B cell (primary cell): ENCODE measurements around the gene CCL19. TPM values are rescaled to one million over a fixed set of nuclear protein-coding genes. Genes with fewer than 3 reads are reported as not detected.

ENCODE experiments used
- ATAC-seq: fragments of 200-7000 bp; cut with Tn5 transposase; one replicate; pipeline ENCODE4 v1.10.0; 2021; ENCODE audit warnings: low read depth, mild to moderate bottlenecking, moderate number of reproducible peaks, moderate library complexity
- CTCF ChIA-PET: fragments of 350-600 bp; sonication (Branson Sonifier 250); formaldehyde crosslinking; loops from one replicate; lab custom pipeline; 2021; ENCODE audit warnings: antibody characterized with exemption, inconsistent platforms; lab: Charles Lee
- POLR2A ChIA-PET: fragments of 350-600 bp; sonication (Branson Sonifier 250); formaldehyde crosslinking; loops from one replicate; lab custom pipeline; 2021; ENCODE audit warnings: antibody characterized with exemption; lab: Charles Lee
- DNase-seq: peaks from one replicate; pipeline ENCODE4 v3.0.0; 2013
- H2AFZ ChIP-seq: 2 replicates; pipeline ENCODE4 v1.6.1; 2012; ENCODE audit warnings: mild to moderate bottlenecking, low read depth, low read length; ENCODE audit not compliant: insufficient read depth, poor library complexity, severe bottlenecking
- H3K27ac ChIP-seq, 2 donors: 1 replicate in 1 of 2; 2 replicates in 1 of 2; pipeline ENCODE4 v1.5.1; 2012 to 2013; ENCODE audit warnings: low read length in 2 of 2, mild to moderate bottlenecking in 2 of 2, moderate library complexity in 1 of 2
- H3K27me3 ChIP-seq, 4 experiments: fragments of 200-600 bp in 1 of 4; sonication (generic) in 1 of 4; replicated peaks in 1 of 4; 1 replicate in 2 of 4; 2 replicates in 2 of 4; pipeline versions ENCODE4 v1.6.1 to v1.7.0; 2013 to 2016; ENCODE audit warnings: low read length in 3 of 4, mild to moderate bottlenecking in 2 of 4, mixed read lengths in 1 of 4, moderate library complexity in 1 of 4; ENCODE audit not compliant: insufficient read depth in 4 of 4, control insufficient read depth in 3 of 4; ENCODE audit errors: control extremely low read depth in 1 of 4
- H3K36me3 ChIP-seq, 2 experiments: replicated peaks in 1 of 2; 1 replicate in 1 of 2; 2 replicates in 1 of 2; pipeline versions ENCODE4 v1.6.1 to v1.7.1; 2013; ENCODE audit warnings: low read length in 1 of 2; ENCODE audit not compliant: insufficient read depth in 2 of 2, control insufficient read depth in 1 of 2; ENCODE audit errors: control extremely low read depth in 1 of 2, extremely low read depth in 1 of 2
- H3K4me1 ChIP-seq, 2 donors: fragments of 200-600 bp in 1 of 2; sonication (generic) in 1 of 2; 1 replicate in 1 of 2; 2 replicates in 1 of 2; pipeline versions ENCODE4 v1.5.1 to v1.6.1; 2013 to 2017; ENCODE audit warnings: low read length in 2 of 2; ENCODE audit not compliant: control insufficient read depth in 2 of 2, insufficient read depth in 2 of 2
- H3K4me2 ChIP-seq: replicated peaks from 2 replicates; pipeline ENCODE3; 2012; ENCODE audit warnings: mild to moderate bottlenecking, low read depth, low read length; ENCODE audit not compliant: poor library complexity, severe bottlenecking
- H3K4me3 ChIP-seq, 5 experiments: fragments of 200-600 bp in 1 of 5; sonication (generic) in 1 of 5; 1 replicate in 3 of 5; 2 replicates in 2 of 5; pipeline versions ENCODE4 v1.5.1 to v1.7.0; 2011 to 2016; ENCODE audit warnings: low read length in 4 of 5, mild to moderate bottlenecking in 4 of 5, low read depth in 2 of 5, control low read depth in 1 of 5, moderate library complexity in 1 of 5; ENCODE audit not compliant: insufficient read depth in 1 of 5; ENCODE audit errors: control extremely low read depth in 1 of 5, extremely low read depth in 1 of 5
- H3K79me2 ChIP-seq: fragments of 200-600 bp; sonication (generic); one replicate; pipeline ENCODE4 v1.6.0; 2016; ENCODE audit warnings: low read length; ENCODE audit not compliant: control insufficient read depth, insufficient read depth
- H3K9ac ChIP-seq: fragments of 200-600 bp; sonication (generic); 2 replicates; pipeline ENCODE4 v1.6.1; 2017; ENCODE audit warnings: mild to moderate bottlenecking, low read length, moderate library complexity
- H3K9me3 ChIP-seq, 3 donors: one replicate each; pipeline versions ENCODE4 v1.6.1 to v1.7.1; 2013; ENCODE audit warnings: low read length in 2 of 3; ENCODE audit not compliant: control insufficient read depth in 2 of 3, insufficient read depth in 1 of 3; ENCODE audit errors: control extremely low read depth in 1 of 3
- H4K20me1 ChIP-seq: 2 replicates; pipeline ENCODE4 v1.6.0; 2012; ENCODE audit warnings: mild to moderate bottlenecking, low read length; ENCODE audit not compliant: insufficient read depth, control insufficient read depth, poor library complexity, severe bottlenecking
- H3K27ac Mint-ChIP-seq: one replicate; pipeline ENCODE4 v1.8.0; 2021; ENCODE audit warnings: mixed read lengths
- H3K27me3 Mint-ChIP-seq: one replicate; pipeline ENCODE4 v1.8.0; 2021; ENCODE audit warnings: mixed read lengths
- H3K4me1 Mint-ChIP-seq: one replicate; pipeline ENCODE4 v1.8.0; 2021; ENCODE audit warnings: mixed read lengths
- H3K4me3 Mint-ChIP-seq: one replicate; pipeline ENCODE4 v1.8.0; 2021; ENCODE audit warnings: mixed read lengths
- H3K9me3 Mint-ChIP-seq: one replicate; pipeline ENCODE4 v1.8.0; 2022; ENCODE audit warnings: mixed read lengths; ENCODE audit not compliant: insufficient read depth
- CTCF ChIP-seq: fragments of 200-600 bp; IDR thresholded peaks from one replicate; pipeline ENCODE4 v1.8.0; 2022; ENCODE audit warnings: antibody characterized with exemption, mild to moderate bottlenecking
- EZH2 ChIP-seq: IDR thresholded peaks from 2 replicates; pipeline ENCODE4 v1.6.1; 2012; ENCODE audit warnings: borderline replicate concordance, low read depth, mild to moderate bottlenecking, moderate library complexity, low read length; ENCODE audit not compliant: insufficient read depth, poor library complexity, severe bottlenecking
- WGBS: methylation state at CpG from one replicate; pipeline ENCODE4 v1.1.5; 2013; ENCODE audit warnings: missing lambda C conversion rate; ENCODE audit not compliant: insufficient coverage; 5-methylcytosine and 5-hydroxymethylcytosine counted together
- intact Hi-C: fragments of 100-400 bp; cut with micrococcal nuclease; formaldehyde crosslinking; loops from one replicate; pipeline ENCODE4 v1.10.0; 2022
- polyA plus RNA-seq: library from polyadenylated mRNA; depleted of rRNA; stranded (reverse); fragments of >200 nt; gene quantifications from 2 replicates; pipeline ENCODE4 v1.2.3, GENCODE V29; 2012
- total RNA-seq, 2 donors: library from RNA; stranded (reverse); fragments of 120-200 nt in 1 of 2; gene quantifications; 1 replicate in 1 of 2; 2 replicates in 1 of 2; pipeline versions ENCODE4 v1.2.3 to v1.2.4, GENCODE V29; 2013 to 2022

The CCL19 gene
- total and polyA plus RNA-seq, 2 donors (not counting 1 experiment from before 2014, with no cell fraction given), result not detected

- ChIA-PET CTCF (no interaction called here), POLR2A (no interaction called here)
- WGBS, result 60% methylated on average over 9 of the region's 11 CpGs
- Histone ChIP-seq H3K9me3 (no peaks in the 10 kb centered on the region), H3K27ac (no peak overlapping the region), H3K4me2 (no peak overlapping the region), H4K20me1 (no peaks in the 10 kb centered on the region), H3K4me1 (no peaks in the 10 kb centered on the region), H3K79me2 (peaks cover under 1% of the 10 kb centered on the region), H2AFZ (no peak overlapping the region), H3K36me3 (peaks cover 0 to 18% of the 10 kb centered on the region in 2 experiments), H3K27me3 (no peaks in the 10 kb centered on the region), H3K4me3 (no peak overlapping the region), H3K9ac (no peak overlapping the region)
- Mint-ChIP-seq H3K4me1 (peaks cover 16% of the 10 kb centered on the region), H3K27ac (peak overlapping the region; percentile 3), H3K4me3 (no peak overlapping the region), H3K27me3 (peaks cover 3% of the 10 kb centered on the region), H3K9me3 (no peaks in the 10 kb centered on the region)
- intact Hi-C loops, result no loop called here
- TF ChIP-seq CTCF (no peak), EZH2 (no peak)
- ATAC-seq, result no peak
- DNase-seq, result no peak
Measured at GRCh38 chr9:34653151-34654072, 37.7 kb downstream of the CCL19 start.

DNA sequence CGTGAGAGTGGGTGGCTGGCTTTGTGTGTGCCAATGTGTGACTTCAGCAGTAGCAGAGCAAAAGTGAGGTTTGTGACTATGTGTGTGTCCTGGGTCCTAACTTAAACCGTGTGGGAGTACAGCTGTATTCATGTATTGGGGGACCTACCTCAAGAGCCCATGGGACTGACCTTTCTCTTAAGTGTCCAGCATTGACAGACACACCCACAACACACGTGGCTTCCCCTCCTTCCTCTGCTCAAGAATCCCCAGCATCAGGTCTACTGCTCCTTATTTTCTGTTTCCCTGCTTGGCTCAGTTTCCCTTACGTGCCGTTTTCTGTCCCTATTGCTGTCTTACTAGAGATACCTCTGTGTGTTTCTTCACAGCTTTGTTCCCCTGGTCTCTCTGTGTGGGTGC is 38.5 kb downstream of the CCL19 start:
- no peaks in the 10 kb centered on the region for H3K9me3 Mint-ChIP-seq
- H3K4me2 ChIP-seq, result no peak overlapping the region
- peaks cover 24% of the 10 kb centered on the region for H3K4me1 Mint-ChIP-seq
- H3K27me3 Mint-ChIP-seq, result peaks cover 3% of the 10 kb centered on the region
- H4K20me1 ChIP-seq, result peaks cover 7% of the 10 kb centered on the region
- no peak overlapping the region for H3K27ac Mint-ChIP-seq
- no peak overlapping the region for H3K9ac ChIP-seq
- ChIA-PET CTCF (no interaction called here), POLR2A (interaction anchor here (0.6 kb wide), 1 partner anchor 37 kb away, joined by 3 read pairs; no protein-coding TSS in a partner anchor)
- H3K4me3 Mint-ChIP-seq, result no peak overlapping the region
- WGBS, result 74% methylated on average over 4 of the region's 5 CpGs
- no peak overlapping the region for H3K4me3 ChIP-seq
- no peaks in the 10 kb centered on the region for H3K9me3 ChIP-seq
- H3K36me3 ChIP-seq, result peaks cover 0 to 18% of the 10 kb centered on the region in 2 experiments
- DNase-seq, result no peak
- TF ChIP-seq EZH2 (no peak), CTCF (no peak)
- H2AFZ ChIP-seq, result no peak overlapping the region
- no peak for ATAC-seq
- intact Hi-C loops, result no loop called here
- no peak overlapping the region for H3K27ac ChIP-seq
- peaks cover 3 to 6% of the 10 kb centered on the region in 2 donors for H3K4me1 ChIP-seq
- H3K27me3 ChIP-seq, result no peaks in the 10 kb centered on the region
- peaks cover 9% of the 10 kb centered on the region for H3K79me2 ChIP-seq
